HG02943 (cell line): Measurements from ENCODE around the gene RAB6B.

Source experiments
- ATAC-seq: cut with Tn5 transposase; IDR thresholded peaks from one replicate; pipeline ENCODE4 v1.9.1; 2021; ENCODE audit warnings: mild to moderate bottlenecking, low read depth, moderate library complexity; ENCODE audit not compliant: unreplicated experiment

RAB6B gene

GRCh38 chr3:133838916-133839800 is 56.5 kb downstream of the RAB6B start:
- no peak for ATAC-seq

DNA sequence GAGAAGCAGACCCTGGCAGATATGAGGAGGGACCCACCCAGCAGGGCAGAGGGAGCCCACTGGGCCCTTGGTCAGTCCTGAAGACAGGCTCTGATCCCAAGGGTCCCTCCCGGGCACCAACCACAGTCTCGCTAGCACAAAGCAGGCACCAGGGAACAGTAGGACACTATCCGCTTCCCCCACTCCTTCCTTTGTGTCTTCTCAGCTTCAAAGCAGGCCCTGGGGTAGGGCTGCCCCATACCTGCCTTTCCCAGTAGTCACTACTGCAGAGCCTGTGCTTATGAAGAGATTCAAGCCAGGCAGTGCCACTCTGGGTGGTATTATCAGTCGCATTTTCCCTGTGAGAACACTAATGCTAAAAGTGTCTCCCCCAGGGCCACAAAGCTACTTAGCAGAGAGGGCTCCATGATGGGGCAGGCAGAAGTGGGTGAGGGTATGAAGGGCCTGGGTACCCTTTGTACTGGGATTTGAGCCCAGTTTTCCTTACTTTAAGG is 57.3 kb downstream of the RAB6B start:
- ATAC-seq, result no peak

DNA sequence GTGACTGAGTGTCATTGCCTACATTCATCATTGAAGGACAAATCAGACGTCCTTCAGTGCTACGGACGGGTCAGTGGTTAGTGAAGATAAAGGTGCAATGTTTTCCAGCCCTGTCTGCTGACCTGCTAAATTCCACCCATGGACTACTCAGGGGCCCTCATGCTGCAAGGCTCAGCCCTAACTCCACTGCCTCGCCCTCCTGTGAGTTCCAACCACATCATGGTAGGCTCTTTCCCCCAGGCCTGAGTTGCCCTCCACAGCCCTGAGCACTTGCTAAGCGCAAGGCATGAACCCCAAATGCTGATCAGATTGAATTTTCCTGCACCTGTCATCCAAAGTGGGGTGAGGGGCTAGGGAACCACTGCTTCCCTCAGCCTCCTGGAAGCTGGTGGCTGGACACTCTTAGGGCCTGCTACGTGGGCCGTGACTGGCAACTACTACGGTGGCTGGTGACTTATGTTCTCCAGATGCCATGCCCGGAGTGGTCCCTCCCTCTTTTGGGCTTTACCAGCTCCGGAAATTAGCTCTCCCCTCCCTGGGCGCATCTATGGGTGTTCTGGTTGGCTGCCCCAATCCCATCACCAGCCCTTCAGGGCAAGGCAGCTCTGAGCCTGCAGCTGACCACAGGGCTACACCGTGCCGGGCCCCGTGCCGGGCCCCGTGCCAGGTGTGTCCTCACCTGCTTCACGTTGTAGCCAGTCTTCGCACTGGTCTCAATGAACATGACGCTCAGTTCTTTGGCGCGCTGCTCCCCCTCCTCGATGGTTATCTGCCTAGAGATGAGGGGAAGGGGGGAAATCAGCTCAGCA is 58.0 kb downstream of the RAB6B start:
- no peak for ATAC-seq

GRCh38 chr3:133836497-133837158 is 59.1 kb downstream of the RAB6B start:
- no peak for ATAC-seq

- ATAC-seq, result no peak
These were observed 59.7 kb downstream of the RAB6B start for GRCh38 chr3:133835961-133836360.

GRCh38 chr3:133835418-133835743 is 60.3 kb downstream of the RAB6B start:
- ATAC-seq, result no peak

- no peak for ATAC-seq
These were observed 60.9 kb downstream of the RAB6B start for GRCh38 chr3:133834621-133835417.

DNA sequence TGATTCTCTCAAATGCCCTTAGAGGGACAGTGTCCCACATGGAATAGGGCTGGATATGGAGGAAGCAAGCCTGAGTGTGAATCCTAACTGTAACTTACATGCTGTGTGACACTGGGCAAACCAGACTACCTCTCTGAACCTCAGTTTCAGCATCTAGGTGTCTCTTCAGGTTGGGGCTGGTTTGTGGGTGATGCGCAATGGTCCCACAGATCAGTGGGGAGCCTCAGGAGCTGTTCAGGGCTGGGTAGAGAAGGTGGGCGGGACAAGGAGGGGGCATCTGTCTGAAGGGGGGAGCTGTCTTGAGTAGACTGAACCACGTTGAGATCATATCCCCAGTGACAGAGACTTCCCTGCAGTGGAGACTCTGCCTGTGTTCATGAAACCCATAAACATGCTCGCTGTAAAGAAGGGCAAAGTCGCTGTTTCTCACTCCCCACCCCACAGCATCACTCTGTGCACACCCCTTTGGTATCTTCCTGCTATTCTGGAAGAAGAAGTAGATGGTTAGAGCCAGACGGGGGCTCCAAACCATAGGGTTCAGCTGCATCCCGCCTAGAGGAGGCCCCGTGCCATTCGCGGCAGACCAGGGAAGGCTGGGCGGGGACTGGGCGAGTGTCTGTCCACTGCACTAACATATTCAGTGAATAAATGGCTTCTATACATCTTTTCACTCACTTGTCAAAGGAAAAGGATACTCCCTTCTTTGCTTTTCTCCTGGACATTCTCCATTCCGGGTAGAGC is 61.6 kb downstream of the RAB6B start:
- ATAC-seq, result no peak

- no peak for ATAC-seq
These were observed 62.4 kb downstream of the RAB6B start for GRCh38 chr3:133833267-133833666.

GRCh38 chr3:133832802-133833144 is 62.9 kb downstream of the RAB6B start:
- ATAC-seq, result no peak

DNA sequence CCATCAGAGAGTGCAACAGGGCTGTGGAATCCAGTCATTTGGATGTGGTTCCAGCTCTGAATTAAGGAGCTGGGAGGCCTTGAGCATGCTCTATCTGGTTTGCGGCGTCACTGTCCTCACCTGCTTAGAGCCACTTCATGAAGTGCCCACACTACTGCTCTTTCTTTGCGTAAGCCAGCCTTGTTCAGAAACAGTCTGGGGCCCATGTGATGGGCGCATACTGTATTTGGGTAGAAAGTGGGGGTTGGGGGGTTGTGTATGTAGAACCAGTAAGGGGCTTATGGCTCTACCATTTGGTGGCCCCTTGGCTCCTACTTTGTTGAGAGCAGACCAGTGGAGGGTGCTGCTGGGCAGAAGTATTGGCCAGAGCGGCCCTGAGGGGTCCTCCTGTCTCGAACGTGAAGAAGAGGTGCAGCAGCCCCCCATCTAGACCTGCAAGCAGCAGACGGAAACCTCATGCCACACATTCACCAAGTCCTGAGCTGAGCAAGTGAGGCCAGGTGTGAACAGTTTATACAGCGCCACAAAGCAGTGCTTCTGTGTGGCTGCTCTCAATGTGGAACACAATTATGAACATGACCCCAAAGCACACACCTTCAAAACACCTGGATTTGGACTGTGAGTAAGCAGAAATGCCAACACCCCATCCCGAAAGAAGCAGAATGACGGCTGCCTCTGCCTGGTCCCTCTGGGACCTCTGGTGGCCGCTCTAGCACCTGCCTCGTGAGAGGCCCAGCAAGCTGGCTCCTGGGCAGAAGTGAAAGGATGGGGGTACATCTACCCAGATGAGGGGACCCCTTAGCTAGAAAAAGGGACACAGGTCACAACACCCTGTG is 63.5 kb downstream of the RAB6B start:
- ATAC-seq, result no peak

GRCh38 chr3:133830071-133830470 is 65.6 kb downstream of the RAB6B start:
- ATAC-seq, result no peak

- ATAC-seq, result no peak
These were observed 66.4 kb downstream of the RAB6B start for GRCh38 chr3:133829310-133829707.

- no peak for ATAC-seq
These were observed 66.9 kb downstream of the RAB6B start for GRCh38 chr3:133828576-133829309.

GRCh38 chr3:133827684-133828083 is 68.0 kb downstream of the RAB6B start:
- ATAC-seq, result no peak

DNA sequence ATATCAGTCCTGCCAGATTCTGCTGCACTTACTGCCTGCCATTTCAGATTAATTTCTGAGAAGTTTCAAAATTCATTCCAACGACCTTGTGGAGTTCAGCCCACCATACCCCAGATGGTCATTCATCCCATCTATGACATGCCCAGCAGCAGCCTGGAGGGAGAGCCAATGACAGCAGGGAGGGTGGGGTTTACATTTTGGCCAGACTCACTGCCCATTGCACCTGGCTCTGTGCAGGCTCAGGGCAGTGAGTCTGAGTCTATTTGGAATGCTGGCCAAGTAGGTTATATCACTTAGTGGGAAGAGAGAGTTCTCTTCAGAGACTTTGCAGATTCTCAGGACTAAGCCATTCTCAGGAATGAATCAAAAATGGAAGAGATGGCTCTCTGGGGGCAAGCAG is 68.5 kb downstream of the RAB6B start:
- no peak for ATAC-seq

DNA sequence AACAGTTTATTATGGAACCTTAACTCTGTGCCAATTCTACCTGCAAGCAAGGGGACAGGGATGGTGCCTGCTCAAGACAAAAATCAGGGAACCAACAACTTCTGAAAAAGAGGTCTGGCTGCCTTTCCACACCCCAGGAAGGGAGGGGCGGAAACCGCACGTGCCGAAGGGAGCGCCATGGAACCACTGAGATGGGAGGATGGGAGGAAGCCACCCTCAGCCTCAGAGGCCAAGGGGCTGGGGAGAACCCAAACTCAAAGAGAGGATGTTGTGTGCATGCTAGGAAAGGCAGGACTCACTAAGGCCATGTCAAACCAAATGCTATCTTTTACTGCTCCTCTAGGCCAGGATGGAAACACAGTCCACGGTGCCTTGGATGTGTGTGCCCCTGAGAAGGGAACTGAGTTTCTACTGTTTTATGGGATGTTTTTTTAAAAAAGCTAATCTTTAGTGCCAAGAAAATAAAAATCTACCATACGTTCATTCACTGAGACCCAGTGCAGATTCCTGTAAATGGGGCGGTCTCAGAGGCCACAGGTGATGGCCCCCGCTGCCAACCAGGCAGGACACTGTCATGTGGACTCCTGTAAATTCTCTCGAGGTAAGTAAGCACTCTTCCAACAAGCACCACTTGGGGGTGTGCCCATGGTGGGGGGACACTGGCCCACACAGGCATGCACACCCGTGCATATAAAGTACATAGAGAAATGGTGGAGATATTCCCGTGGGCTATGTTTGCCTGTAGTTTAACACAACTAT is 69.5 kb downstream of the RAB6B start:
- no peak for ATAC-seq
